ENCODE data around the gene AKR7A3.

DNA sequence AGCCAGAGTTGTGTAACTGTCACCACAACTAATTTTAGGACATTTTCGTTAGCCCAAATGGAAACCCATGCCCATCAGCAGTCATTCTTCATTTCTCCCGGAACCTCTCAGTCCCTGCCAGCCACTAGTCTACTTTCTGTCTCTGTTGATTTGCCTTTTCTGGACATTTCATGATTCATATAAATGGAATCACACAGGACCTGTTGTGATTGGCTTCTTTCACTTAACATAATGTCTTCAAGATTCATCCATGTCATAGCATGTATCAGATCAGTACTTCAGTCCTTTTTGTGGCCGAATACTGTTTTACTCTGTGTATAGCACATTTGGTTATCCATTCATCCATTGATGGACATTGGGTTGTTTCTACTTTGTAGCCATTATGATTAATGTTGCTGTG is 30.6 kb upstream of the AKR7A3 start:
- TF ChIP-seq, protein P1, sequence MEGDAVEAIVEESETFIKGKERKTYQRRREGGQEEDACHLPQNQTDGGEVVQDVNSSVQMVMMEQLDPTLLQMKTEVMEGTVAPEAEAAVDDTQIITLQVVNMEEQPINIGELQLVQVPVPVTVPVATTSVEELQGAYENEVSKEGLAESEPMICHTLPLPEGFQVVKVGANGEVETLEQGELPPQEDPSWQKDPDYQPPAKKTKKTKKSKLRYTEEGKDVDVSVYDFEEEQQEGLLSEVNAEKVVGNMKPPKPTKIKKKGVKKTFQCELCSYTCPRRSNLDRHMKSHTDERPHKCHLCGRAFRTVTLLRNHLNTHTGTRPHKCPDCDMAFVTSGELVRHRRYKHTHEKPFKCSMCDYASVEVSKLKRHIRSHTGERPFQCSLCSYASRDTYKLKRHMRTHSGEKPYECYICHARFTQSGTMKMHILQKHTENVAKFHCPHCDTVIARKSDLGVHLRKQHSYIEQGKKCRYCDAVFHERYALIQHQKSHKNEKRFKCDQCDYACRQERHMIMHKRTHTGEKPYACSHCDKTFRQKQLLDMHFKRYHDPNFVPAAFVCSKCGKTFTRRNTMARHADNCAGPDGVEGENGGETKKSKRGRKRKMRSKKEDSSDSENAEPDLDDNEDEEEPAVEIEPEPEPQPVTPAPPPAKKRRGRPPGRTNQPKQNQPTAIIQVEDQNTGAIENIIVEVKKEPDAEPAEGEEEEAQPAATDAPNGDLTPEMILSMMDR (IDR thresholded peaks at IDR 0.05) = no peak
- TF ChIP-seq POLR2AphosphoS5 (IDR thresholded peaks at IDR 0.05; ENCODE audit: low read depth, low read length) = no peak
- no peak for TF ChIP-seq SIN3A (IDR thresholded peaks at IDR 0.05; ENCODE audit: borderline replicate concordance, insufficient read depth, low read depth, low read length)
- TF ChIP-seq, protein P2, sequence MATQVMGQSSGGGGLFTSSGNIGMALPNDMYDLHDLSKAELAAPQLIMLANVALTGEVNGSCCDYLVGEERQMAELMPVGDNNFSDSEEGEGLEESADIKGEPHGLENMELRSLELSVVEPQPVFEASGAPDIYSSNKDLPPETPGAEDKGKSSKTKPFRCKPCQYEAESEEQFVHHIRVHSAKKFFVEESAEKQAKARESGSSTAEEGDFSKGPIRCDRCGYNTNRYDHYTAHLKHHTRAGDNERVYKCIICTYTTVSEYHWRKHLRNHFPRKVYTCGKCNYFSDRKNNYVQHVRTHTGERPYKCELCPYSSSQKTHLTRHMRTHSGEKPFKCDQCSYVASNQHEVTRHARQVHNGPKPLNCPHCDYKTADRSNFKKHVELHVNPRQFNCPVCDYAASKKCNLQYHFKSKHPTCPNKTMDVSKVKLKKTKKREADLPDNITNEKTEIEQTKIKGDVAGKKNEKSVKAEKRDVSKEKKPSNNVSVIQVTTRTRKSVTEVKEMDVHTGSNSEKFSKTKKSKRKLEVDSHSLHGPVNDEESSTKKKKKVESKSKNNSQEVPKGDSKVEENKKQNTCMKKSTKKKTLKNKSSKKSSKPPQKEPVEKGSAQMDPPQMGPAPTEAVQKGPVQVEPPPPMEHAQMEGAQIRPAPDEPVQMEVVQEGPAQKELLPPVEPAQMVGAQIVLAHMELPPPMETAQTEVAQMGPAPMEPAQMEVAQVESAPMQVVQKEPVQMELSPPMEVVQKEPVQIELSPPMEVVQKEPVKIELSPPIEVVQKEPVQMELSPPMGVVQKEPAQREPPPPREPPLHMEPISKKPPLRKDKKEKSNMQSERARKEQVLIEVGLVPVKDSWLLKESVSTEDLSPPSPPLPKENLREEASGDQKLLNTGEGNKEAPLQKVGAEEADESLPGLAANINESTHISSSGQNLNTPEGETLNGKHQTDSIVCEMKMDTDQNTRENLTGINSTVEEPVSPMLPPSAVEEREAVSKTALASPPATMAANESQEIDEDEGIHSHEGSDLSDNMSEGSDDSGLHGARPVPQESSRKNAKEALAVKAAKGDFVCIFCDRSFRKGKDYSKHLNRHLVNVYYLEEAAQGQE (IDR thresholded peaks at IDR 0.05; ENCODE audit: insufficient read depth in 1 of 2, low read depth in 2 of 2, low read length in 1 of 2) = no peak
